HT1080 (cell line): Measurements from ENCODE around the gene THBS1. TPM values are rescaled to one million over a fixed set of nuclear protein-coding genes. Genes with fewer than 3 reads are reported as not detected.
A peak's percentile ranks its signal among the peaks of the same experiment; 100 is the strongest.

ENCODE experiments used
- DNase-seq: peaks from one replicate; pipeline ENCODE4 v3.0.0-alpha.2; 2015; ENCODE audit warnings: low read depth
- polyA plus RNA-seq, 2 experiments: library from polyadenylated mRNA; depleted of rRNA; stranded (reverse); fragments of >200 nt; gene quantifications; 2 replicates each; pipeline ENCODE4 v1.2.3, GENCODE V29; 2015
- total RNA-seq: library from RNA; depleted of rRNA; stranded (reverse); fragments of >200 nt; shearing (Covaris generic); gene quantifications from 2 replicates; pipeline ENCODE4 v1.2.3, GENCODE V29; 2014; rRNA removed

The THBS1 gene
- total RNA-seq = 188 and 262 TPM in 2 replicates
- 56.3 and 94.9 TPM in 2 replicates for polyA plus RNA-seq (2015; cell fraction: cytosol; rRNA removed)
- 800 and 860 TPM in 2 replicates for polyA plus RNA-seq (2015; cell fraction: nucleus; rRNA removed)

- DNase-seq = peak; percentile 91
These were observed at the start of gene THBS1 for GRCh38 chr15:39580485-39581241. TSS of gene THBS1 (plus strand) at chr15:39581079. CDS start at chr15:39581858, 779 bp downstream.

- DNase-seq = no peak
These were observed 45.9 kb upstream of the THBS1 start for GRCh38 chr15:39534996-39535395.

GRCh38 chr15:39535466-39535865 is 45.4 kb upstream of the THBS1 start:
- no peak for DNase-seq

- no peak for DNase-seq
These were observed 41.9 kb upstream of the THBS1 start for GRCh38 chr15:39538936-39539335.

- DNase-seq = no peak
These were observed 41.4 kb upstream of the THBS1 start for GRCh38 chr15:39539466-39539865.

- DNase-seq = no peak
These were observed 40.8 kb upstream of the THBS1 start for GRCh38 chr15:39539973-39540558.

GRCh38 chr15:39542385-39543065 is 38.4 kb upstream of the THBS1 start:
- no peak for DNase-seq

- DNase-seq = peak; percentile 16
These were observed 37.2 kb upstream of the THBS1 start for GRCh38 chr15:39543651-39544050.

- no peak for DNase-seq
These were observed 34.0 kb upstream of the THBS1 start for GRCh38 chr15:39546842-39547241.

- DNase-seq = no peak
These were observed 32.3 kb upstream of the THBS1 start for GRCh38 chr15:39548561-39548960.

GRCh38 chr15:39549912-39550311 is 31.0 kb upstream of the THBS1 start:
- DNase-seq = no peak

GRCh38 chr15:39551476-39551875 is 29.4 kb upstream of the THBS1 start:
- no peak for DNase-seq

GRCh38 chr15:39552556-39552955 is 28.3 kb upstream of the THBS1 start:
- no peak for DNase-seq

- no peak for DNase-seq
These were observed 26.8 kb upstream of the THBS1 start for GRCh38 chr15:39553947-39554693.

GRCh38 chr15:39554746-39555387 is 26.0 kb upstream of the THBS1 start:
- DNase-seq = no peak

- DNase-seq = no peak
These were observed 25.0 kb upstream of the THBS1 start for GRCh38 chr15:39555885-39556284.

GRCh38 chr15:39556461-39556860 is 24.4 kb upstream of the THBS1 start:
- no peak for DNase-seq

- DNase-seq = no peak
These were observed 22.5 kb upstream of the THBS1 start for GRCh38 chr15:39558421-39558820.

GRCh38 chr15:39564972-39565665 is 15.8 kb upstream of the THBS1 start:
- no peak for DNase-seq

GRCh38 chr15:39565851-39566250 is 15.0 kb upstream of the THBS1 start:
- no peak for DNase-seq
